H1 (cell line): Measurements from ENCODE around the gene PIAS4. TPM values are rescaled to one million over a fixed set of nuclear protein-coding genes. Genes with fewer than 3 reads are reported as not detected.

ENCODE experiments used
- CTCF ChIA-PET: fragments of 300-600 bp; sonication (Branson Sonifier 250); formaldehyde crosslinking; loops from one replicate; lab custom pipeline; 2021; ENCODE audit not compliant: partially characterized antibody; lab: Charles Lee
- POLR2A ChIA-PET: fragments of 300-600 bp; sonication (Branson Sonifier 250); formaldehyde crosslinking; loops from one replicate; lab custom pipeline; 2021; ENCODE audit warnings: inconsistent platforms; ENCODE audit not compliant: partially characterized antibody; lab: Charles Lee
- DNase-seq, 2 experiments: peaks; one replicate each; pipeline versions ENCODE4 v3.0.0 to v3.0.0-alpha.2; 2010 to 2022; ENCODE audit warnings: low spot score in 2 of 2, low read depth in 1 of 2, mixed read lengths in 1 of 2
- FAIRE-seq: peaks from 2 replicates; lab custom pipeline; 2011; peaks lifted over from hg19 to GRCh38; lab: Jason Lieb, UNC
- H2AFZ ChIP-seq: 2 replicates; pipeline ENCODE4 v1.8.1; 2012; ENCODE audit warnings: low read length, inconsistent platforms
- H2AK5ac ChIP-seq: 2 replicates; pipeline ENCODE4 v1.6.1; 2013; ENCODE audit warnings: low read depth, low read length
- H2BK120ac ChIP-seq: replicated peaks from 2 replicates; pipeline ENCODE3; 2013; ENCODE audit warnings: low read depth, low read length, inconsistent platforms
- H2BK12ac ChIP-seq: 2 replicates; pipeline ENCODE4 v1.6.1; 2013; ENCODE audit warnings: low read depth, low read length
- H2BK15ac ChIP-seq: 2 replicates; pipeline ENCODE4 v1.6.1; 2013; ENCODE audit warnings: low read length
- H2BK20ac ChIP-seq: 2 replicates; pipeline ENCODE4 v1.6.1; 2013; ENCODE audit warnings: low read length
- H2BK5ac ChIP-seq: 2 replicates; pipeline ENCODE4 v1.6.1; 2013; ENCODE audit warnings: low read depth, low read length
- H3K14ac ChIP-seq: 2 replicates; pipeline ENCODE4 v1.6.1; 2013; ENCODE audit warnings: inconsistent platforms; ENCODE audit not compliant: insufficient read length
- H3K18ac ChIP-seq: 2 replicates; pipeline ENCODE4 v1.6.1; 2013; ENCODE audit warnings: low read length; ENCODE audit errors: extremely low read depth
- H3K23ac ChIP-seq: 2 replicates; pipeline ENCODE4 v1.6.1; 2013; ENCODE audit warnings: inconsistent platforms; ENCODE audit not compliant: insufficient read length
- H3K23me2 ChIP-seq: 2 replicates; pipeline ENCODE4 v1.6.1; 2013; ENCODE audit warnings: low read depth, low read length
- H3K27ac ChIP-seq: 2 replicates; pipeline ENCODE4 v1.6.1; 2011; ENCODE audit warnings: low read depth, low read length, inconsistent platforms
- H3K27me3 ChIP-seq, 4 experiments: replicated peaks in 1 of 4; 1 replicate in 1 of 4; 2 replicates in 3 of 4; pipeline versions ENCODE4 v1.6.1 to v1.8.1; 2011 to 2013; ENCODE audit warnings: low read length in 3 of 4, mild to moderate bottlenecking in 3 of 4, inconsistent platforms in 2 of 4, mixed read lengths in 2 of 4, moderate library complexity in 1 of 4; ENCODE audit not compliant: control insufficient read depth in 3 of 4, insufficient read depth in 3 of 4; ENCODE audit errors: extremely low read depth in 1 of 4
- H3K36me3 ChIP-seq, 4 experiments: 2 replicates each; pipeline versions ENCODE4 v1.6.1 to v1.8.1; 2011 to 2013; ENCODE audit warnings: mild to moderate bottlenecking in 4 of 4, low read length in 3 of 4, moderate library complexity in 2 of 4, control low read depth in 1 of 4, inconsistent platforms in 1 of 4; ENCODE audit not compliant: insufficient read depth in 4 of 4, control insufficient read depth in 2 of 4
- H3K4ac ChIP-seq: replicated peaks from 2 replicates; pipeline ENCODE3; 2013; ENCODE audit warnings: low read length, low read depth, mixed read lengths, inconsistent platforms; ENCODE audit not compliant: insufficient read length
- H3K4me1 ChIP-seq, 4 experiments: replicated peaks in 1 of 4; 1 replicate in 1 of 4; 2 replicates in 3 of 4; pipeline versions ENCODE4 v1.6.1 to v1.8.1; 2011 to 2013; ENCODE audit warnings: low read length in 3 of 4, inconsistent platforms in 2 of 4, mixed read lengths in 1 of 4; ENCODE audit not compliant: insufficient read depth in 4 of 4, control insufficient read depth in 3 of 4
- H3K4me2 ChIP-seq, 2 experiments: 2 replicates each; pipeline versions ENCODE4 v1.6.1 to v1.8.1; 2011 to 2013; ENCODE audit warnings: low read depth in 2 of 2, low read length in 2 of 2, control low read depth in 1 of 2, inconsistent platforms in 1 of 2, mild to moderate bottlenecking in 1 of 2; ENCODE audit not compliant: insufficient read depth in 1 of 2
- H3K4me3 ChIP-seq, 4 experiments: fragments of 200-600, 300-600 bp in 1 of 4; sonication (generic), shearing (Covaris generic), sonication (Bioruptor Twin) in 1 of 4; 2 replicates each; pipeline versions ENCODE4 v1.5.1 to v1.8.1; 2011 to 2016; ENCODE audit warnings: low read length in 4 of 4, low read depth in 3 of 4, control low read depth in 2 of 4, inconsistent platforms in 2 of 4, mild to moderate bottlenecking in 2 of 4, mixed read lengths in 1 of 4, moderate library complexity in 1 of 4; ENCODE audit not compliant: insufficient read depth in 2 of 4; ENCODE audit errors: extremely low read depth in 1 of 4
- H3K56ac ChIP-seq: replicated peaks from 2 replicates; pipeline ENCODE3; 2013; ENCODE audit warnings: low read depth, mild to moderate bottlenecking, mixed read lengths, low read length, inconsistent platforms; ENCODE audit not compliant: insufficient read length
- H3K79me1 ChIP-seq: 2 replicates; pipeline ENCODE4 v1.6.1; 2013; ENCODE audit warnings: low read depth, low read length, control low read depth
- H3K79me2 ChIP-seq, 2 experiments: 2 replicates each; pipeline versions ENCODE4 v1.6.1 to v1.8.1; 2012 to 2013; ENCODE audit warnings: low read length in 2 of 2, mild to moderate bottlenecking in 2 of 2, inconsistent platforms in 1 of 2; ENCODE audit not compliant: insufficient read depth in 2 of 2, control insufficient read depth in 1 of 2
- H3K9ac ChIP-seq, 4 experiments: replicated peaks in 1 of 4; 1 replicate in 1 of 4; 2 replicates in 3 of 4; pipeline versions ENCODE4 v1.6.1 to v1.8.1; 2011 to 2013; ENCODE audit warnings: low read depth in 3 of 4, low read length in 3 of 4, control low read depth in 2 of 4, mild to moderate bottlenecking in 2 of 4, moderate library complexity in 2 of 4, inconsistent platforms in 1 of 4; ENCODE audit errors: extremely low read depth in 1 of 4
- H3K9me3 ChIP-seq, 2 experiments: 2 replicates each; pipeline versions ENCODE4 v1.6.1 to v1.8.1; 2012 to 2013; ENCODE audit warnings: mild to moderate bottlenecking in 2 of 2, moderate library complexity in 2 of 2, control low read depth in 1 of 2, inconsistent platforms in 1 of 2, low read depth in 1 of 2, low read length in 1 of 2, mixed read lengths in 1 of 2; ENCODE audit not compliant: insufficient read depth in 2 of 2
- H4K20me1 ChIP-seq, 2 experiments: replicated peaks in 1 of 2; 2 replicates each; pipeline versions ENCODE3 to v1.8.1; 2011 to 2013; ENCODE audit warnings: inconsistent platforms in 2 of 2, low read length in 2 of 2, mild to moderate bottlenecking in 1 of 2; ENCODE audit not compliant: insufficient read depth in 2 of 2, control insufficient read depth in 1 of 2
- H4K5ac ChIP-seq: 2 replicates; pipeline ENCODE4 v1.6.1; 2013; ENCODE audit warnings: low read length, low read depth, mixed read lengths, inconsistent platforms; ENCODE audit not compliant: insufficient read length
- H4K8ac ChIP-seq: 2 replicates; pipeline ENCODE4 v1.8.0; 2013; ENCODE audit warnings: mild to moderate bottlenecking, moderate library complexity, low read length, inconsistent platforms; ENCODE audit not compliant: insufficient read depth; ENCODE audit errors: extremely low read depth
- H4K91ac ChIP-seq: replicated peaks from 2 replicates; pipeline ENCODE3; 2013; ENCODE audit warnings: low read length, mixed read lengths, inconsistent platforms; ENCODE audit not compliant: insufficient read length
- ASH2L ChIP-seq: fragments of 200-600, 300-600 bp; sonication (generic); IDR thresholded peaks from one replicate; pipeline ENCODE4 v1.7.1; 2017; ENCODE audit warnings: low read length
- CBX5 ChIP-seq: fragments of 300-800, 300-1000 bp; sonication (generic); IDR thresholded peaks from 2 replicates; pipeline ENCODE4 v1.7.1; 2016; ENCODE audit warnings: antibody characterized with exemption, low read length, low read depth
- CEBPB ChIP-seq: IDR thresholded peaks from 2 replicates; pipeline ENCODE4 v1.6.1; 2012; ENCODE audit warnings: low read depth, low read length
- CREB1 ChIP-seq: IDR thresholded peaks from 2 replicates; pipeline ENCODE4 v1.6.1; 2012; ENCODE audit warnings: inconsistent platforms
- EP300 ChIP-seq, 2 experiments: IDR thresholded peaks; 1 replicate in 1 of 2; 2 replicates in 1 of 2; pipeline ENCODE4 v1.6.1; 2011 to 2012; ENCODE audit warnings: low read depth in 2 of 2, low read length in 2 of 2, mild to moderate bottlenecking in 2 of 2, borderline replicate concordance in 1 of 2, inconsistent platforms in 1 of 2, moderate library complexity in 1 of 2
- EZH2 ChIP-seq: fragments of 200-600 bp; sonication (generic); IDR thresholded peaks from 2 replicates; pipeline ENCODE4 v1.7.1; 2012; ENCODE audit warnings: low read depth, mild to moderate bottlenecking, moderate library complexity, low read length, inconsistent platforms; ENCODE audit not compliant: severe bottlenecking
- RAD21 ChIP-seq, 2 experiments: IDR thresholded peaks in 1 of 2; conservative IDR thresholded peaks in 1 of 2; 2 replicates each; pipeline ENCODE4 v1.6.1; 2011; ENCODE audit warnings: low read depth in 2 of 2, low read length in 2 of 2, improper control_type of control experiment in 1 of 2, inconsistent platforms in 1 of 2, mild to moderate bottlenecking in 1 of 2, moderate library complexity in 1 of 2
- RFX5 ChIP-seq: IDR thresholded peaks from 2 replicates; pipeline ENCODE4 v1.6.1; 2011; ENCODE audit warnings: low read depth, low read length, improper control_type of control experiment, borderline replicate concordance
- SAP30 ChIP-seq: fragments of 300-600 bp; sonication (generic); IDR thresholded peaks from 2 replicates; pipeline ENCODE4 v1.7.1; 2012; ENCODE audit warnings: low read length, moderate library complexity, mild to moderate bottlenecking, inconsistent platforms; ENCODE audit not compliant: insufficient read depth, insufficient replicate concordance
- SIRT6 ChIP-seq: IDR thresholded peaks from one replicate; pipeline ENCODE4 v1.7.1; 2012; ENCODE audit warnings: low read length, inconsistent platforms
- SP4 ChIP-seq: IDR thresholded peaks from 2 replicates; pipeline ENCODE4 v1.6.1; 2012; ENCODE audit warnings: low read length, inconsistent platforms
- TAF1 ChIP-seq: IDR thresholded peaks from 2 replicates; pipeline ENCODE4 v1.6.1; 2011; ENCODE audit warnings: mild to moderate bottlenecking, low read depth, low read length
- TBP ChIP-seq: IDR thresholded peaks from 2 replicates; pipeline ENCODE4 v1.6.1; 2011; ENCODE audit warnings: low read depth, low read length, improper control_type of control experiment
- TCF12 ChIP-seq: IDR thresholded peaks from 2 replicates; pipeline ENCODE4 v1.6.1; 2011; ENCODE audit warnings: low read depth, mild to moderate bottlenecking, low read length
- TEAD4 ChIP-seq: IDR thresholded peaks from 2 replicates; pipeline ENCODE4 v1.6.1; 2012; ENCODE audit warnings: low read depth, low read length, inconsistent platforms, mixed read lengths
- WGBS, 2 experiments: shearing (Covaris generic) in 1 of 2; methylation state at CpG; one replicate each; pipeline versions ENCODE4 v1.1.6 to v1.1.7; 2013 to 2015; ENCODE audit warnings: low lambda C conversion rate in 2 of 2, mixed read lengths in 2 of 2, inconsistent platforms in 1 of 2, low coverage in 1 of 2, missing lambda C conversion rate in 1 of 2; ENCODE audit not compliant: insufficient replicate concordance in 2 of 2, insufficient coverage in 1 of 2, insufficient read length in 1 of 2; ENCODE audit errors: extremely low coverage in 1 of 2, missing lambda C conversion rate in 1 of 2; 5-methylcytosine and 5-hydroxymethylcytosine counted together
- polyA plus RNA-seq, 7 experiments: library from polyadenylated mRNA; depleted of rRNA in 3 of 7; stranded (reverse) in 5 of 7; unstranded in 2 of 7; fragments of >200 nt in 5 of 7; fragments of 200-250 nt in 2 of 7; gene quantifications; 1 replicate in 5 of 7; 2 replicates in 1 of 7; 4 replicates in 1 of 7; pipeline versions ENCODE4 v1.2.1 to v1.2.3, GENCODE V29; 2011 to 2013; ENCODE audit warnings: missing spikeins in 2 of 7, mixed read lengths in 2 of 7
- total RNA-seq: library from RNA; stranded (reverse); fragmentation: NEBNext Ultra II Directional; extraction: Animal tissue kit (Norgen Biotek cat#: 25700); gene quantifications from 2 replicates; pipeline ENCODE4 v1.2.1, GENCODE V29; 2021

PIAS4 gene
- total and polyA plus RNA-seq, 2 of the 8 experiments (the other 6 are each of a cell fraction or from before 2014, with no cell fraction given) = 30.2 to 51.4 TPM

DNA sequence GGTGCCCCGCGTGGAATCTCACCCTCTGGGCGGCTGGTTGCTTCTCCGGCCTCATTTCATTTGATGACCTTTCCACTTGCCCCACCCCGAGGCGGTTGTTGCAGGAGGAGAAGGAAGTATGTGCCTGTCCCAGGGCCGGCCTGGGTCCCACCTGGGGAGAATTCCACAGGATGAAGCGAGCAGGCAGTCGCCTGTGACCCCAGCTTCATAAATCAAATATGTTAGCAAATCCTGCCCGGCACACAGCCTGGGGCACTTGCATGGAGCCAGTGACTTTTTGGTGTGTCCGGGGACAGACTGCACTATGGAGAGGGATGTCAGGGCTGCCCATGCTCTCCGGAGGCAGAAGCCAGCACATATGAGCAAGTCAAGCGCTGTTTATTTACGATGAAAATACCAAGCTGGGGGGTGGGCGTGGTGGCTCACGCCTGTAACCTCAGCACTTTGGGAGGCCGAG, 78.9 kb downstream of the PIAS4 start:
- WGBS, 2 experiments = 84% methylated on average over 11 of the region's 17 CpGs; no CpG with 5 or more reads in 1 of the 2 experiments
- Histone ChIP-seq H2BK120ac (no peak overlapping the region), H3K4me1 (peaks cover 0 to 5% (median 1%) of the 10 kb centered on the region in 4 experiments; a peak in 2 of 7 replicates), H3K79me2 (no peaks in the 10 kb centered on the region), H2BK5ac (no peak overlapping the region), H2BK12ac (no peak overlapping the region), H2AK5ac (no peak overlapping the region), H4K8ac (no peak overlapping the region), H2BK20ac (no peak overlapping the region), H3K27me3 (no peaks in the 10 kb centered on the region), H3K9ac (no peak overlapping the region), H4K20me1 (peaks cover 0 to 3% of the 10 kb centered on the region in 2 experiments), H2BK15ac (no peak overlapping the region), H3K18ac (no peak overlapping the region), H3K4me2 (no peak overlapping the region), H4K91ac (no peak overlapping the region), H3K23ac (no peak overlapping the region), H2AFZ (no peak overlapping the region), H4K5ac (no peak overlapping the region), H3K4me3 (no peak overlapping the region), H3K36me3 (peaks cover 0 to 16% (median 5%) of the 10 kb centered on the region in 4 experiments; a peak in 2 of 8 replicates), H3K9me3 (no peaks in the 10 kb centered on the region), H3K4ac (no peak overlapping the region), H3K56ac (no peak overlapping the region), H3K14ac (no peak overlapping the region), H3K79me1 (no peaks in the 10 kb centered on the region), H3K27ac (no peak overlapping the region), H3K23me2 (peaks cover 4% of the 10 kb centered on the region; the same call in 1 of the 2 replicates)
- DNase-seq (no peak), FAIRE-seq (no peak)
- ChIA-PET POLR2A (interaction anchor here (0.8 to 2.0 kb wide), 10 partner anchors 10 to 101 kb away, joined by 3 to 8 read pairs (median 4); partner anchors contain the start of gene EEF2), CTCF (interaction anchor here (1.0 kb wide), 1 partner anchor 10 kb away, joined by 4 read pairs; no protein-coding TSS in a partner anchor)
- TF ChIP-seq RAD21 (IDR thresholded peaks at IDR 0.05 in 1 of 2, conservative IDR thresholded peaks at IDR 0.05 in 1 of 2; ENCODE audit: low read depth in 2 of 2, low read length in 2 of 2) (no peak), CBX5 (no peak), TBP (no peak), TAF1 (no peak), SIRT6 (no peak), EP300 (IDR thresholded peaks at IDR 0.05; ENCODE audit: borderline replicate concordance in 1 of 2, low read depth in 2 of 2, low read length in 2 of 2) (no peak), EZH2 (no peak), SP4 (no peak), TCF12 (no peak), TEAD4 (no peak), SAP30 (no peak), RFX5 (no peak), ASH2L (no peak), CEBPB (no peak), CREB1 (no peak)
